HEK293T (cell line): ENCODE data around the gene KLHL10.
A peak's percentile ranks its signal among the peaks of the same experiment; 100 is the strongest.
"Not testable (repeated sequence)": the region's sequence is repeated elsewhere in the genome, so short reads cannot be mapped to it uniquely, and the experiment has no call there.

Source experiments
- CTCF ChIA-PET: fragments of 350-600 bp; formaldehyde crosslinking; extraction: SDS; loops from one replicate; lab custom pipeline; 2021; ENCODE audit warnings: antibody characterized with exemption, inconsistent platforms; lab: Yijun Ruan, JAX
- POLR2A ChIA-PET: fragments of 350-600 bp; formaldehyde crosslinking; extraction: SDS; loops from one replicate; lab custom pipeline; 2020; ENCODE audit warnings: antibody characterized with exemption, inconsistent platforms; lab: Yijun Ruan, JAX
- DNase-seq: peaks from one replicate; pipeline ENCODE4 v3.0.0; 2012; ENCODE audit warnings: mixed read lengths; ENCODE audit errors: extremely low spot score
- ARNT ChIP-seq: fragments of 450-650 bp; IDR thresholded peaks from 2 replicates; pipeline ENCODE4 v1.6.1; 2017; ENCODE audit warnings: mild to moderate bottlenecking
- BHLHE40 ChIP-seq: fragments of 450-650 bp; IDR thresholded peaks from 2 replicates; pipeline ENCODE4 v1.6.1; 2016; ENCODE audit warnings: mild to moderate bottlenecking, moderate library complexity, borderline replicate concordance
- CTBP1 ChIP-seq: fragments of 450-650 bp; IDR thresholded peaks from 2 replicates; pipeline ENCODE4 v1.6.1; 2016; ENCODE audit warnings: borderline replicate concordance
- ELF4 ChIP-seq: fragments of 450-650 bp; IDR thresholded peaks from 2 replicates; pipeline ENCODE4 v1.6.1; 2017; ENCODE audit warnings: antibody characterized with exemption
- FOXA1 ChIP-seq: fragments of 450-650 bp; IDR thresholded peaks from 2 replicates; pipeline ENCODE4 v1.6.1; 2016; ENCODE audit warnings: mild to moderate bottlenecking
- FOXK2 ChIP-seq: fragments of 450-650 bp; IDR thresholded peaks from 2 replicates; pipeline ENCODE4 v1.6.1; 2016; ENCODE audit warnings: mild to moderate bottlenecking
- FOXM1 ChIP-seq: fragments of 450-650 bp; IDR thresholded peaks from 2 replicates; pipeline ENCODE4 v1.6.1; 2017; ENCODE audit warnings: mild to moderate bottlenecking, borderline replicate concordance
- HDGF ChIP-seq: fragments of 450-650 bp; IDR thresholded peaks from 2 replicates; pipeline ENCODE4 v1.6.1; 2017; ENCODE audit warnings: antibody characterized with exemption, borderline replicate concordance
- L3MBTL2 ChIP-seq: fragments of 450-650 bp; conservative IDR thresholded peaks from 2 replicates; pipeline ENCODE4 v1.6.1; 2016; ENCODE audit warnings: mild to moderate bottlenecking
- LEF1 ChIP-seq: fragments of 450-650 bp; IDR thresholded peaks from 2 replicates; pipeline ENCODE4 v1.6.1; 2017; ENCODE audit warnings: mild to moderate bottlenecking, borderline replicate concordance
- NFRKB ChIP-seq: fragments of 450-650 bp; IDR thresholded peaks from 2 replicates; pipeline ENCODE4 v1.6.1; 2016; ENCODE audit warnings: mild to moderate bottlenecking, moderate library complexity
- PKNOX1 ChIP-seq: fragments of 450-650 bp; IDR thresholded peaks from 2 replicates; pipeline ENCODE4 v1.6.1; 2016
- SP1 ChIP-seq: fragments of 450-650 bp; IDR thresholded peaks from 2 replicates; pipeline ENCODE4 v1.6.1; 2017
- SUZ12 ChIP-seq: fragments of 450-650 bp; IDR thresholded peaks from 2 replicates; pipeline ENCODE4 v1.6.1; 2016; ENCODE audit warnings: mild to moderate bottlenecking
- TARDBP ChIP-seq: fragments of 450-650 bp; IDR thresholded peaks from 2 replicates; pipeline ENCODE4 v1.6.1; 2016
- ZNF384 ChIP-seq: fragments of 450-650 bp; IDR thresholded peaks from 2 replicates; pipeline ENCODE4 v1.6.1; 2016

Gene KLHL10

GRCh38 chr17:41873559-41874292, 36.1 kb downstream of the KLHL10 start:
- no peak for DNase-seq
- ChIA-PET POLR2A (interaction anchor here (0.6 to 1.4 kb wide), 3 partner anchors 8 to 88 kb away, joined by 3 to 5 read pairs (median 4); partner anchors contain the start of gene KLHL11), CTCF (no interaction called here)
- TF ChIP-seq ZNF384 = no peak
- no peak for TF ChIP-seq CTBP1

GRCh38 chr17:41874293-41874670, 36.7 kb downstream of the KLHL10 start:
- CTCF ChIA-PET, DNase-seq: not testable (repeated sequence)
- POLR2A ChIA-PET = interaction anchor here (0.6 to 1.4 kb wide), 3 partner anchors 9 to 88 kb away, joined by 3 to 5 read pairs (median 4); partner anchors contain the start of gene KLHL11

- no peak for TF ChIP-seq BHLHE40
- no peak for TF ChIP-seq HDGF
- no peak for TF ChIP-seq FOXK2
- no peak for TF ChIP-seq PKNOX1
- no peak for TF ChIP-seq L3MBTL2
- no peak for TF ChIP-seq CTBP1
- no peak for TF ChIP-seq SUZ12
- TF ChIP-seq LEF1 = no peak
- TF ChIP-seq FOXM1 = no peak
- TF ChIP-seq ARNT = no peak
- TF ChIP-seq SP1 = no peak
- TF ChIP-seq NFRKB = no peak
- POLR2A ChIA-PET = no interaction called here
- no peak for DNase-seq
- CTCF ChIA-PET = no interaction called here
Observed at GRCh38 chr17:41880130-41880529, 42.5 kb downstream of the KLHL10 start.

GRCh38 chr17:41882756-41883155, 45.1 kb downstream of the KLHL10 start:
- POLR2A ChIA-PET = no interaction called here
- DNase-seq = no peak
- CTCF ChIA-PET = interaction anchor here (1.1 to 1.8 kb wide), 2 partner anchors 96 to 146 kb away, joined by 3 to 5 read pairs; partner anchors contain the start of gene JUP
- no peak for TF ChIP-seq CTBP1
- TF ChIP-seq NFRKB = no peak
- no peak for TF ChIP-seq L3MBTL2
- no peak for TF ChIP-seq LEF1
- no peak for TF ChIP-seq ARNT
- no peak for TF ChIP-seq BHLHE40
- TF ChIP-seq FOXK2 = no peak
- no peak for TF ChIP-seq PKNOX1
- no peak for TF ChIP-seq HDGF
- no peak for TF ChIP-seq FOXA1
- TF ChIP-seq SP1 = no peak
- TF ChIP-seq SUZ12 = no peak
- TF ChIP-seq ZNF384 = no peak
- no peak for TF ChIP-seq TARDBP
- TF ChIP-seq ELF4 = no peak
- TF ChIP-seq FOXM1 = no peak

GRCh38 chr17:41885733-41886132, 48.1 kb downstream of the KLHL10 start:
- ChIA-PET CTCF (interaction anchor here (1.0 to 1.2 kb wide), 2 partner anchors 150 to 223 kb away, joined by 3 read pairs; no protein-coding TSS in a partner anchor), POLR2A (interaction anchor here (1.0 kb wide), 1 partner anchor 44 kb away, joined by 5 read pairs; the partner anchor contains the start of gene ODAD4)
- TF ChIP-seq PKNOX1 (no peak), SP1 (no peak), CTBP1 (no peak), BHLHE40 (no peak), TARDBP (no peak), SUZ12 (no peak), FOXK2 (no peak), FOXA1 (no peak), ARNT (no peak)
- DNase-seq = peak; percentile 54

- POLR2A ChIA-PET = interaction anchor here (0.7 to 1.5 kb wide), 2 partner anchors 31 to 200 kb away, joined by 4 to 5 read pairs; partner anchors contain the start of genes ACLY and EIF1
- CTCF ChIA-PET = no interaction called here
- no peak for DNase-seq
- TF ChIP-seq L3MBTL2 (no peak), CTBP1 (no peak), FOXA1 (no peak), FOXM1 (no peak), ELF4 (no peak), TARDBP (no peak), SUZ12 (no peak), LEF1 (no peak), FOXK2 (no peak), SP1 (no peak), HDGF (no peak), PKNOX1 (no peak), BHLHE40 (no peak)
Observed at GRCh38 chr17:41888332-41888965, 50.8 kb downstream of the KLHL10 start.
